ENCODE results near the gene COPS7A.

DNA sequence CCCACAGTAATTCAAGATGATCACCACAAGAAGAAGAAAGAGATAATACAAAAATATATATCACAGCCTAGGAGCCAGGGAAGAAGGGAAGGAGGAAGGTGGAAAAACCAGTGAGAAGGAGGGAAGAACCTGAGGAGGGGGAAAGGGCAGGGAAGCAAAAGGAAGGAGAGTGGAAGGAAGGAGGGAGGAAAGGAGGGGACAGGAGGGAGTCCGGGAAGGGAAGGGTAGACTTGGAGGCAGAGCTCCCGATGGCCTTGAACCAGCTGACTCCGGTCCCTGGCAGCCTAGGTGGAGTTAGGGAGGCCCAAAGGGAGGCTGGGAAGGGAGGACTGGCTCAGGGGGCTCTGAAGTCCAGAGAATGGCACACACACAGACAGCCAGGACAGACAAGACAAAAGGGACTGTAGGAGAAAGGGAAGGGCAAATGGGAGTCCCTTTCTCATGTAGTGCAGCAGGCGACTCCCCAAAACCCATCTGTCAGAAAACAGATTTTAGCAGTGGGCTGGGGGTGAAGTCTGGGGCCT is 30.0 kb upstream of the COPS7A start:
- TF ChIP-seq, protein P1, sequence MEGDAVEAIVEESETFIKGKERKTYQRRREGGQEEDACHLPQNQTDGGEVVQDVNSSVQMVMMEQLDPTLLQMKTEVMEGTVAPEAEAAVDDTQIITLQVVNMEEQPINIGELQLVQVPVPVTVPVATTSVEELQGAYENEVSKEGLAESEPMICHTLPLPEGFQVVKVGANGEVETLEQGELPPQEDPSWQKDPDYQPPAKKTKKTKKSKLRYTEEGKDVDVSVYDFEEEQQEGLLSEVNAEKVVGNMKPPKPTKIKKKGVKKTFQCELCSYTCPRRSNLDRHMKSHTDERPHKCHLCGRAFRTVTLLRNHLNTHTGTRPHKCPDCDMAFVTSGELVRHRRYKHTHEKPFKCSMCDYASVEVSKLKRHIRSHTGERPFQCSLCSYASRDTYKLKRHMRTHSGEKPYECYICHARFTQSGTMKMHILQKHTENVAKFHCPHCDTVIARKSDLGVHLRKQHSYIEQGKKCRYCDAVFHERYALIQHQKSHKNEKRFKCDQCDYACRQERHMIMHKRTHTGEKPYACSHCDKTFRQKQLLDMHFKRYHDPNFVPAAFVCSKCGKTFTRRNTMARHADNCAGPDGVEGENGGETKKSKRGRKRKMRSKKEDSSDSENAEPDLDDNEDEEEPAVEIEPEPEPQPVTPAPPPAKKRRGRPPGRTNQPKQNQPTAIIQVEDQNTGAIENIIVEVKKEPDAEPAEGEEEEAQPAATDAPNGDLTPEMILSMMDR (IDR thresholded peaks at IDR 0.05; ENCODE audit: low read length), result no peak
- no peak for TF ChIP-seq EZH2phosphoT487 (IDR thresholded peaks at IDR 0.05; ENCODE audit: low read length)
